OCI-LY7 (cell line): ENCODE measurements around the gene HDHD5. TPM values are rescaled to one million over a fixed set of nuclear protein-coding genes. Genes with fewer than 3 reads are reported as not detected.

ENCODE experiments used
- BruUV-seq: library from RNA; stranded (reverse); fragments of 400-500 nt; replicated peaks from 2 replicates; lab custom pipeline; 2021; lab: Mats Ljungman, UMichigan
- CTCF ChIA-PET: fragments of 300-600 bp; sonication (Branson Sonifier 250); formaldehyde crosslinking; loops from one replicate; lab custom pipeline; 2022; ENCODE audit warnings: antibody characterized with exemption; ENCODE audit not compliant: unreplicated experiment; lab: Charles Lee
- POLR2A ChIA-PET: fragments of 300-600 bp; sonication (Branson Sonifier 250); formaldehyde crosslinking; loops from one replicate; lab custom pipeline; 2022; ENCODE audit warnings: antibody characterized with exemption; lab: Charles Lee
- DNase-seq: peaks from one replicate; pipeline ENCODE4 v3.0.0-alpha.2; 2015; ENCODE audit warnings: low spot score
- H2AFZ ChIP-seq: fragments of 200-600 bp; sonication (generic), shearing (Covaris generic); 2 replicates; pipeline ENCODE4 v1.6.1; 2014; ENCODE audit warnings: mild to moderate bottlenecking, antibody characterized with exemption, low read length, moderate library complexity
- H3K27ac ChIP-seq: fragments of 200-600 bp; sonication (generic); 2 replicates; pipeline ENCODE4 v1.5.1; 2014; ENCODE audit warnings: mixed run types, low read depth, mild to moderate bottlenecking, moderate library complexity, low read length, inconsistent platforms; ENCODE audit not compliant: poor library complexity, severe bottlenecking
- H3K36me3 ChIP-seq: fragments of 200-600 bp; sonication (generic); 2 replicates; pipeline ENCODE4 v1.6.1; 2014; ENCODE audit warnings: mild to moderate bottlenecking, antibody characterized with exemption, low read length, moderate library complexity, mixed read lengths; ENCODE audit not compliant: insufficient read depth
- H3K4me1 ChIP-seq: fragments of 200-600 bp; sonication (generic); 2 replicates; pipeline ENCODE4 v1.5.1; 2014; ENCODE audit warnings: mild to moderate bottlenecking, low read length; ENCODE audit not compliant: insufficient read depth, poor library complexity, severe bottlenecking
- H3K4me2 ChIP-seq: fragments of 200-600 bp; sonication (generic); 2 replicates; pipeline ENCODE4 v1.6.1; 2014; ENCODE audit warnings: mild to moderate bottlenecking, low read length
- H3K4me3 ChIP-seq: fragments of 200-600 bp; sonication (generic); 2 replicates; pipeline ENCODE4 v1.5.1; 2014; ENCODE audit warnings: mild to moderate bottlenecking, low read depth, low read length; ENCODE audit not compliant: poor library complexity, severe bottlenecking
- H3K79me2 ChIP-seq: fragments of 200-600 bp; sonication (generic); 2 replicates; pipeline ENCODE4 v1.6.1; 2016; ENCODE audit warnings: low read depth, mild to moderate bottlenecking, low read length, moderate library complexity, mixed read lengths; ENCODE audit not compliant: insufficient read depth
- H3K9me2 ChIP-seq: fragments of 200-600 bp; sonication (generic); 2 replicates; pipeline ENCODE4 v1.6.1; 2016; ENCODE audit warnings: mild to moderate bottlenecking, low read length, mixed read lengths; ENCODE audit not compliant: insufficient read depth
- H3K9me3 ChIP-seq: fragments of 200-600 bp; sonication (generic); 2 replicates; pipeline ENCODE4 v1.6.1; 2014; ENCODE audit warnings: mild to moderate bottlenecking, mixed run types, low read length, mixed read lengths
- H4K20me1 ChIP-seq: fragments of 200-600 bp; sonication (generic); 2 replicates; pipeline ENCODE4 v1.6.1; 2014; ENCODE audit warnings: mild to moderate bottlenecking, antibody characterized with exemption, low read length, moderate library complexity, mixed read lengths; ENCODE audit not compliant: insufficient read depth
- EZH2phosphoT487 ChIP-seq: fragments of 200-600 bp; sonication (generic); IDR thresholded peaks from 2 replicates; pipeline ENCODE4 v1.6.1; 2018; ENCODE audit warnings: low read depth, borderline replicate concordance, mild to moderate bottlenecking, mixed run types, antibody characterized with exemption, low read length, moderate library complexity, mixed read lengths
- intact Hi-C: fragments of 100-400 bp; cut with micrococcal nuclease; formaldehyde crosslinking; loops from one replicate; pipeline ENCODE4 v1.10.0; 2022; ENCODE audit not compliant: unreplicated experiment
- total RNA-seq, 2 experiments: library from RNA; depleted of rRNA in 1 of 2; stranded (reverse); fragments of >200 nt in 1 of 2; shearing (Covaris generic) in 1 of 2; gene quantifications; 2 replicates each; pipeline ENCODE4 v1.2.3, GENCODE V29; 2014 to 2022
- TF ChIP-seq, protein P1 (sequence below): fragments of 200-600 bp; sonication (generic); conservative IDR thresholded peaks from 2 replicates; pipeline ENCODE4 v1.5.1; 2014; ENCODE audit warnings: mild to moderate bottlenecking, antibody characterized with exemption, low read length, moderate library complexity, mixed read lengths

The HDHD5 gene
- total RNA-seq, 2 experiments from 2014 or later = 77.4 to 84.6 TPM

DNA sequence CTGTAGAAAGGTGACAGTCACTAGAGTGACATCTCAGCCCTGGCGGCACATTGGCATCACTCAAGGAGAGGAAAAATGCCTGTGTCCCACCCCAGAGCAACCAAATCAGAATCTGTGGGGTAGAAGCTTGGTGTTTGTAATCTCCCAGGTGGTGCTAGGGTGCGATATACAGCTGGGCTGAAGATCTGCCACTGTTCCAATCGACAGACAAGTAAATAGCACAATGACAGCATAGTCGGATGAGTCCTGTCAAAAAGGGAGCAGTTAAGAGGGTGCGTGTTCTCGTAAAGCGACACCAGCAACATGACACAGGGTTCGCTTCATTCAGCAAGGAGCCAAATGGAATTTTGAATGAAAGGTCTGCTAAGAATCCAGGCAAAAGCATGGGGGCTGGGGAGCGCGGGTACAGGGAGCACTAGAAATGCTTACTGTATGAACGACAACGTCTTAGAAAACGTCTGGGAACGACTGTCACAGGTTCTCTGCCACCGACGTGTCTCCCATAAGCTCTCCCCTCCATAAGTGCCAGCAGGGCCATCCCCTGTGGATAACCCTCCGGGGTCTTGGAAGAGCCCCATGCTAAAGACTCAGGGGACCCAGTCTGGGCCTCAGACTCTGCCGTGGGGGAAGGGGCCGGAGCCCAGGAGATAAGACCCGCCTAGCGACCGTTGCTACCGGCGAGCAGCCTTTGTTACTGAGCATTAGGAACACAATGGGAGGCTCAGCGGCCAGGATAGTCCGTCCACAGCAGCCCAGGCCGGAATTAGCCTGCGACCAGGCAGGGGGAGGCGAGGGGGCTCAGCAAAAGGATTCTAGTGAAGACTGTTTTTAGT is 39.3 kb upstream of the HDHD5 start:
- no peak overlapping the region for H3K27ac ChIP-seq
- H2AFZ ChIP-seq = no peak overlapping the region
- no peaks in the 10 kb centered on the region for H4K20me1 ChIP-seq
- no peak for DNase-seq
- no peaks in the 10 kb centered on the region for H3K9me2 ChIP-seq
- CTCF ChIA-PET = no interaction called here
- H3K4me3 ChIP-seq = no peak overlapping the region
- BruUV-seq = no TSS peak
- H3K4me1 ChIP-seq = no peaks in the 10 kb centered on the region
- no peak for TF ChIP-seq EZH2phosphoT487
- TF ChIP-seq, protein P1, sequence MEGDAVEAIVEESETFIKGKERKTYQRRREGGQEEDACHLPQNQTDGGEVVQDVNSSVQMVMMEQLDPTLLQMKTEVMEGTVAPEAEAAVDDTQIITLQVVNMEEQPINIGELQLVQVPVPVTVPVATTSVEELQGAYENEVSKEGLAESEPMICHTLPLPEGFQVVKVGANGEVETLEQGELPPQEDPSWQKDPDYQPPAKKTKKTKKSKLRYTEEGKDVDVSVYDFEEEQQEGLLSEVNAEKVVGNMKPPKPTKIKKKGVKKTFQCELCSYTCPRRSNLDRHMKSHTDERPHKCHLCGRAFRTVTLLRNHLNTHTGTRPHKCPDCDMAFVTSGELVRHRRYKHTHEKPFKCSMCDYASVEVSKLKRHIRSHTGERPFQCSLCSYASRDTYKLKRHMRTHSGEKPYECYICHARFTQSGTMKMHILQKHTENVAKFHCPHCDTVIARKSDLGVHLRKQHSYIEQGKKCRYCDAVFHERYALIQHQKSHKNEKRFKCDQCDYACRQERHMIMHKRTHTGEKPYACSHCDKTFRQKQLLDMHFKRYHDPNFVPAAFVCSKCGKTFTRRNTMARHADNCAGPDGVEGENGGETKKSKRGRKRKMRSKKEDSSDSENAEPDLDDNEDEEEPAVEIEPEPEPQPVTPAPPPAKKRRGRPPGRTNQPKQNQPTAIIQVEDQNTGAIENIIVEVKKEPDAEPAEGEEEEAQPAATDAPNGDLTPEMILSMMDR = no peak
- no peak overlapping the region for H3K4me2 ChIP-seq
- 0 out of 2 replicates have a peak, but pooled peaks cover 3% of the 10 kb centered on the region for H3K36me3 ChIP-seq
- no peaks in the 10 kb centered on the region for H3K79me2 ChIP-seq
- POLR2A ChIA-PET = no interaction called here
- intact Hi-C loops = no loop called here
- no peaks in the 10 kb centered on the region for H3K9me3 ChIP-seq

DNA sequence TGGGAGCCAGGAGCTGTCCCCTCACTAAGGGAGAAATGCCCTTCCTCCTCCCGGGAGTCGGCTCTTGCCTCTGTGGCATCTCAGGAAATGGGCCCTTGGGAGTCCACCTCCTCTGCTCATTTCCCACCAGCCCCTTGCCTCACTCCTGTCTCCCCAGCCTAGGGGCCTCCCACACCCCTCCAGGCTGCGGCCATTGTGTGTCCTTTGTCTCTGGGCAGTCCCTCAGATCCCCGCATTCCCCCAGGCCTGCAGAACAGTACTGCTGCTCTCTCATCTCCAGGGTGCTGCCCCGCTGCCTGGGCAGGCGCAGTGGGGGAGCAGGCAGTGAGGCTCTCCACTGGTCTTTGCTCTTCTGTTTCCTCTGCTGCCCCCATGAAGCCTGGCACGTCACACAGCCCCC is 35.1 kb upstream of the HDHD5 start:
- ChIA-PET POLR2A (interaction anchor here (0.7 kb wide), 1 partner anchor 293 kb away, joined by 3 read pairs; no protein-coding TSS in a partner anchor), CTCF (no interaction called here)
- Histone ChIP-seq H3K27ac (no peak overlapping the region), H3K9me2 (no peaks in the 10 kb centered on the region), H2AFZ (no peak overlapping the region), H4K20me1 (no peaks in the 10 kb centered on the region), H3K4me2 (no peak overlapping the region), H3K36me3 (no peaks in the 10 kb centered on the region), H3K79me2 (no peaks in the 10 kb centered on the region), H3K9me3 (no peaks in the 10 kb centered on the region), H3K4me1 (no peaks in the 10 kb centered on the region), H3K4me3 (no peak overlapping the region)
- intact Hi-C loops = no loop called here
- TF ChIP-seq EZH2phosphoT487 = no peak
- TF ChIP-seq, protein P1 = no peak
- no peak for DNase-seq
- BruUV-seq = no TSS peak

DNA sequence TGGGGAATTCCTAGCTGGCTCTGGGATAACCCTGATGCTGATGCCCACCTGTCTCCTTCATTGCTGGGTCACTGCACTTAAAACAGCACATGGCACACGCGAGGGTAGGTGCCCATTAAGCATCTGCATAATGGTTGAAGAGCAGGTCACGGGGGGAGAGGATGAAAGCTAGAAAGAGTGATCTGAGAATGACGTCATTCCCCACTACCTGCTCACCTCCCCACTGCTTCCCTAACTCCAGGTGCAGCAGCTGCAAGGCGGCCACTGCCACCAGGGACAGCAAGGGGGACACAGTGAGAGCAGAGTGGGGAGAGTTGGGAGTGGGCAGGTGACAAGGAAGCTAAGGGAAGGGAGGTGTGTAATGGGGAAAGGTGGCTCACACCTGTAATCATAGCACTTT is 33.1 kb upstream of the HDHD5 start:
- DNase-seq = no peak
- Histone ChIP-seq H4K20me1 (no peaks in the 10 kb centered on the region), H3K4me2 (no peak overlapping the region), H3K36me3 (no peaks in the 10 kb centered on the region), H3K79me2 (no peaks in the 10 kb centered on the region), H2AFZ (no peak overlapping the region), H3K27ac (no peak overlapping the region), H3K4me1 (no peaks in the 10 kb centered on the region), H3K9me2 (no peaks in the 10 kb centered on the region), H3K9me3 (no peaks in the 10 kb centered on the region), H3K4me3 (no peak overlapping the region)
- BruUV-seq = no TSS peak
- TF ChIP-seq, protein P1 = no peak
- TF ChIP-seq EZH2phosphoT487 = no peak
- intact Hi-C loops = no loop called here
- ChIA-PET POLR2A (interaction anchor here (0.7 kb wide), 2 partner anchors 291 to 727 kb away, joined by 3 read pairs; no protein-coding TSS in a partner anchor), CTCF (interaction anchor here (0.5 to 0.6 kb wide), 2 partner anchors 141 to 351 kb away, joined by 3 to 7 read pairs; no protein-coding TSS in a partner anchor)
